Cerebellar nuclear complex (tissue), 1 donor: ENCODE results near the gene LYSMD1.
"Not testable (repeated sequence)": the region's sequence is repeated elsewhere in the genome, so short reads cannot be mapped to it uniquely, and the experiment has no call there.

ENCODE experiments used
- DNase-seq, 2 experiments: peaks; one replicate each; lab custom pipeline; 2025; lab: John Stamatoyannopoulos, UW

The LYSMD1 gene, protein sequence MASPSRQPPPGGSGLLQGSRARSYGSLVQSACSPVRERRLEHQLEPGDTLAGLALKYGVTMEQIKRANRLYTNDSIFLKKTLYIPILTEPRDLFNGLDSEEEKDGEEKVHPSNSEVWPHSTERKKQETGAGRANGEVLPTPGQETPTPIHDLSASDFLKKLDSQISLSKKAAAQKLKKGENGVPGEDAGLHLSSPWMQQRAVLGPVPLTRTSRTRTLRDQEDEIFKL

DNA sequence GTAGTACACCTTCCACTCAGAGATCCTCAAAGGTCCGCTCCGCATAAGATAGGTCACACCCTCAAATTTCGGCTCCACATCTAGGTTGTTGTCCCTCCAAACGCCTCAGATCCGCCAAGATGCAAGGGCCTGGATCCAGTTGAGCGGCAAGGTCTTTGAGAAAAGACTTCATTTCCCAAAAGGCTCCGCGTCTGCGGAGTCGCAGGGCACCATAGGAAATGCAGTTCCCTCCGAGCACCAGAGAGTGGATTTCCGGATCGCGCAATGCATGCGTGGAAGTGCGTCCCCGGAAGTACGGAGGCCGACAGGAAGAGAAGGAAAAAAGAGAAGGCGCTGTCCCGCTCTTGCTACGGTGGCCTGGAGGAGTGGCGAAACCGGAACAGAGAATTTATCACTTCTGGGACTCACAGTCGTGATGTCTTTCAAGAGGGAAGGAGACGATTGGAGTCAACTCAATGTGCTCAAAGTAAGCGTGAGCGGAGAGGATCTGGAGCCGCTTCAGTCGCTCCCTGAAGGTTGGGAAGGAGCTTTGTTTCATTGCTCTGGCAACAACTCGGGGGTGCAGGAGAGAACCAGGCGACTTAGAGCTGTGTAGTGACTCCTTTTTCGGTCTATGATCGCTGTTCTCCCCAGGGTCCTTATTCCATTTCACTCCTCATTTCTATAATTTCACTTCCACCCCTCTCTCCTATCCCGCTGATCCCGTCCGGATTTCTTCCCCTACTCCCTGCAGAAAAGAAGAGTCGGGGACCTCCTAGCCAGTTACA is at the start of gene LYSMD1, which contains the start of gene SCNM1:
TSS of gene LYSMD1 (minus strand) at position 165 of the 767 bp plus-strand sequence. CDS start 644 bp downstream, outside the sequence.
TSS of gene SCNM1 (plus strand) at position 407 of the 767 bp plus-strand sequence. CDS start at position 416, 9 bp downstream.
- peak; percentile 53 to 89 for DNase-seq

DNA sequence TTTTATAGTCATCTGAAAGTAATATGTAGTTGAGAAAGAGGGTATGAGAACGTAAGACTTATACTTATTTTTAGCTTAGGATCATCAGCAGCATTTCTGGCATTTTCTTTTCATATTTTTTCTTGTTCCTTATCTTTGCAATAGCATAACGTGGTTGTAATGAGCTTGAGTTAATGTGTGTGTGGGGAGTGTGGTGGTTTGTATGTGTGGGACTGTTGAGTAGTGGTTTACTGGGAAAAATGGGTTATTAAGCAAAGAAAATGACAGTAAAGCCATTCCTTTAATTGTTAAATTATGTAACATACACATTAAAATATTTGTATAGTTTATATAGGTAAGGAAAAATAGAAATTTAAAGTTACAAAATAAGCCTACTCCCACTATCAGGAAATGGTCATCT is 47.9 kb upstream of the LYSMD1 start:
- DNase-seq: no peak

DNA sequence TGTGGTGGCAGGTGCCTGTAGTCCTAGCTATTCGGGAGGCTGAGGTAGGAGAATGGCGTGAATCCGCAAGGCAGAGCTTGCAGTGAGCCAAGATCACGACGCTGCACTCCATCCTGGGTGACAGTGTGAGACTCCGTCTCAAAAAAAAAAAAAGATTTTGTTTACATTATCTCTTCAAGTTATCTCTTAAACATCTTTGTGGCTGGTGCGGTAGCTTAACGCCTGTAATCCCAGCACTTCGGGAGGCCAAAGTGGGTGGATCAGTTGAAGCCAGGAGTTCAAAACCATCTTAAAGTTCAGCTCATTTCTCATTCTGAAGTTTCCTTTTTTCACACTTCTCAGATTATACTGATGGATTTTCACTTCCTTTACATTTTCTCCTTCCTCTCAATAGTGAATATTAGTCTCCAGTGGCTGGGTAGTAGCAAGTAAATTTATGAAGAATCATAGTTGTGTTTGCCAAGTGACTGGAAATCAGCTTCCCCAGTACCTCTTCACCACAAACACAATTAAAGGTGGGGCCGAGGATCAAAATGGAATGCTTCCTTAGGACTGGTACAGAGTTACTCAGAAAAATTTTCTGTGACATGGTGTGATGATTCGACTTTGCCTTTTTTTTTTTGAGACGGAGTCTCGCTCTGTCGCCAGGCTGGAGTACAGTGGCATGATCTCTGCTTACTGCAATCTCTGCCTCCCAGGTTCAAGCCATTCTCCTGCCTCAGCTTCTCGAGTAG is 46.4 kb upstream of the LYSMD1 start:
- DNase-seq: no peak

DNA sequence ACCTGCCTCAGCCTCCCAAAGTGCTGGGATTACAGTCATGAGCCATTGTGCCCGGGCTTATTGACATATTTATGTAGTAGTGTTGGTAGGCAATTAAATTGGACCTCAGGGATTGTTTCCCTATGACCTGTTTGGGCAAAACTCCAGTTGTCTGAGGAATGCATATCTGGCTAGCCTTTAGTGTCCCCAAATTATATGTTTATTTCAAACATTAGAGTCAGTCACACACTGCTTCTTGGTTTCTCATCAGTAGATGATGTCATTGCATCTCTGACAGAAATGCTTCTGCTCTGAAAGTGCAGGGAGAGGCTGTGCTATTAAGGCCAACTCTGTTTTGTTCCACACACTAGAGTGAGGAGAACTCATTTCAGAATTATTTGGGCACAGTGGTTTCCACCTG is 45.1 kb upstream of the LYSMD1 start:
- DNase-seq: no peak

DNA sequence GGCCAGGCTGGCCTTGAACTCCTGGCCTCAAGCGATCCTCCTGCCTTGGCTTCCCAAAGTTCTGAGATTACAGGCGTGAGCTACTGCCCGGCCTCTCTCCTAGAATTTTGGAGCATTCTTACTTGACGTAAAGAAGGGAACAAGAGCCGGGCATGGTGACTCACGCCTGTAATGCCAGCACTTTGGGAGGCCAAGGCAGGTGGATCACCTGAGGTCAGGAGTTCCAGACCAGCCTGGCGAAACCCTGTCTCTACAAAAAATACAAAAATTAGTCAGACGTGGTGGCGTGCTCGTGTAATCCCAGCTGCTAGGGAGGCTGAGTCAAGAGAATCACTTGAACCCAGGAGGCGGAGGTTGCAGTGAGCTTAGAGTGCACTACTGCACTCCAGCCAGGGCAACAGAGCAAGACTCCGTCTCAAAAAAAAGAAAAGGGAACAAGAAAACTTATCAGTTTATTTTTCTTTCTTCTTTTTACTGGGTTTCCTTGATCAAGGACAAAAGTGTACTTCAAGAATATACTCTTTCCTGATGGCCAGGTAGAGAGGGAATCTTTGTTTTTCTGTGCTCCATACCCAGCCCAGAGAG is 39.8 kb upstream of the LYSMD1 start:
- DNase-seq: not testable (repeated sequence)

DNA sequence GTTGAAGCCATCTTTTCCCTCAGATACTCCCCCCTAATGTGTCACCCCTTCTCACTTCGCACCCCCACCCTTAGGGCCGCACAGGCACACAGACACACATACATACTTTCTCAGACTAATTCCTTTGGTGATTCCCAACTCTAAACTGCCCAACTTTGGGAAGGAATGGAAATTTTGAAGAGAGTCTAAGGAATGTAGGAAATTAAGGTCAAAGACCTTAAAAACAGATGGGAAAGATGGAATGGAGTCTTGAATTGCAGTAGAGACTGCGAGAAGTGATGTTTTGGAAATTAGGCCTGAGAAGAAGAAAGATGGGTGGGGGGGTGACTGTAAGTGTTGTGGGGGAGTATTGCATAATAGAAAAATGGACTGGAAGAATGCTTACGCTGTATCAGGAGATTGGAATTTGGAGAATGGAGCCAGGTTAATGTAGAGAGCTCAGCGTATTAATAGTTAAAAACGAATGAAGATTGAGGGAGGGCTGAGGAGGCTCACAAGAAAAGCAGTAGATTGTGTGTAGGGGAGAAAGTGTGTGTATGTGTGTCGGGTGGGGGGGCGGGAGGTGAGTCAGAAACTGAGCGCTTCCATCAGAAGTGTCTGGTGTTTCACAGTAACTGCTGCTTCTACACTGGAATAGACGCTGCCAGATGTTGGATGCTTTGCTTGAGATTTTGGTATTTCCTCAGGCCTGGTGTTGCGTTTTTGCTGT is 34.3 kb upstream of the LYSMD1 start:
- no peak for DNase-seq

DNA sequence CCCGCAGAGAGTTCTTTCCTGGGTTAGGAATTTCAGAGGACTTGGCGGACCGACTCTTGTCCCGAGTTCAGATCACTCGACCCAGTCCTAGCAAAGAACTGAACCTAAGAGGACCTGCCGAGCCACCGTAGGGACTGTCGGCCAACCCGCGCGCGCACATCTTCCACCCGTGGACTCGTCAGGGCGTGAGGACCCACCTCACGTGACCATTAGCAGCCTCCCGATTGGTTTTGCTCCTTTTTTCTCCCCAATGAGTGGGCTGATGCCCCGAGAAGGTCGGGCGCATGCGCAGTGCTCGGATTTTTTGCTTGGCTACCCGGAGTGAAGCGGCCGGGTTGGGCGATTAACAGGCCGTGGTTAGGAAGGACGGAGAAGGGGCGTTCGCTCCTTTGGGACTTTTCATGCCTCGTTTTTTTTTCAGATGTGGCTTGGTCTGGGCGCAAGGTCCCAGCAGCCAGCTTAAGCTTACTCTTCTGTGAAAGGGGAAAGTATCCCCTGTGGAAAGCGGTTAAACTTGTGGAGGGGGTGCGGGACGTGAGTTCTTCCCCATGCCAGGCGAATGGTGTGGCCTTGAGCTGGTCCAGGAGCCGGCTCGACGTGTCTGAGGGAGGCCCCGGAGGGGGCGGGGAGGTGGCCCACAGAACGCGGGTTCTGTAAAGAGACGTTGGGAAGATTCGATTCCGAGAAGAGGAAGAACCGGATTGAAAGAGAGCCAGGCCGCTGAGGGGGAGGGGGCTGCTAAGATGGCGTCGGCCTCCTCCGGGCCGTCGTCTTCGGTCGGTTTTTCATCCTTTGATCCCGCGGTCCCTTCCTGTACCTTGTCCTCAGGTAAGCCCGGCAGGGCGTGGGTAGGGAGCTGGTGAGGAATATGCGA is 32.8 kb upstream of the LYSMD1 start, which contains the start of gene PIP5K1A:
TSS of gene PIP5K1A (plus strand) at position 299 of the 874 bp plus-strand sequence. CDS start at position 744, 445 bp downstream.
- peak; percentile 58 to 91 for DNase-seq

DNA sequence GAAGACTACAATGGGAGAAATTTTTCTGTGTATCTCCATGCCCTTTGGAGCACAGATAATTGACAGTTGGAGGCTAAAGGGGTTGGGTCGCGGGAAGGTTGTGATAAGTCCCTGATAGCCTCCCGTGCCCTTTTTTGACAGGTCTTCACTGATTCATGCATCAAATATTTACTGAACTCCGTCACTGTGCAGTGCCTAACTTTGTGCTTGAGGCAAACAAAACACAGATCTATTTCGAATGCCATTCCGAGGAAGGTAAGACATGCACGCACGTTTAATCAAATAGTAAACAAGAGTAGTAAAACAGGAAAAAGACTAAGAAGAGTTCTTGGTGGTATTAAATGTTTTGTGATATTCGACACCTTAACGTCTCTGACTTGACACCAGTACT is 32.2 kb upstream of the LYSMD1 start:
- DNase-seq: no peak

DNA sequence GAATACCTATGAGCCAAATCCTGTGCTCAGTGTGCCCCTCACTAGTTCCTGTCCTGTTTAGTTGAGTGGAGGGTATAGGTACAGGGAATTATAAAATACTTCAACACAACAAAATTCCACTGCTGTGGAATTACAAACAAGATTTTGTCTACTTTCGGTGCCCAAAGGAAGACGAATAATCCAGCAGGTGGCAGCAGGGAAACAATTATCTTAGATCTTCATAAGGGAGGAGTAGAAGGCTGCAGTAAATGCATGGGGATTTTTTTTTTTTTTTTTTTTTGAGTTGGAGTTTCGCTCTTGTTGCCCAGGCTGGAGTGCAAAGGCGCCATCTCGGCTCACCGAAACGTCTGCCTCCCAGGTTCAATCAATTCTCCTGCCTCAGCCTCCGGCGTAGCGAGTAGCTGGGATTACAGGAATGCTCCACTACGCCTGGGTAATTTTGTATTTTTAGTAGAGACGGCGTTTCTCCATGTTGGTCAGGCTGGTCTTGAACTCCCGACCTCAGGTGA is 30.6 kb upstream of the LYSMD1 start:
- DNase-seq: peak; percentile 10 to 70

DNA sequence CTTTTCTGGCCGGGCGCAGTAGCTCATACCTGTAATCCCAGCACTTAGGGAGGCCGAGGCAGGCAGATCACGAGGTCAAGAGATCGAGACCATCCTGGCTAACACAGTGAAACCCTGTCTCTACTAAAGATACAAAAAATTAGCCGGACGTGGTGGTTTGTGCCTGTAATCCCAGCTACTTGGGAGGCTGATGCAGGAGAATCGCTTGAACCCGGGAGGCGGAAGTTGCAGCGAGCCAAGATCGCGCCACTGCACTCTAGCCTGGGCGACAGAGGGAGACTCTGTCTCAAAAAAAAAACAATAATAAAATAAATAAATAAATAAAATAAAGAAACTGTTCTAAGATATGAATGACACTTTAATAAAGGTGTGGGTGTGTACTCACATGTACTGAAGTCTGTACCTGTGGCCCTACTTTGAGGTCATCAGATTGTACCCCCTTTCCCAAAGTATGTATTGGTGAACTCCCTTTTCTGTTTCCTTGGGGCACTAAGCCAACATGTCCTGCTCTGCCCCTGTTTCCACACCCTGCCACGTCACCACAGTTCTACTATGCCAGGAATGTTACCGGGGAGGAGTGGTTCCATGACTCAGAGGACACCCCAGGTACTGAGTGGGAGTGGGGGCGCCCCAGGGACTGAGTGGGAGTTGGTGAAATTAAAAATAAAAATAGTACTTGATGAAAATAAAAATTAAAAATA is 29.3 kb upstream of the LYSMD1 start:
- not testable (repeated sequence) for DNase-seq

DNA sequence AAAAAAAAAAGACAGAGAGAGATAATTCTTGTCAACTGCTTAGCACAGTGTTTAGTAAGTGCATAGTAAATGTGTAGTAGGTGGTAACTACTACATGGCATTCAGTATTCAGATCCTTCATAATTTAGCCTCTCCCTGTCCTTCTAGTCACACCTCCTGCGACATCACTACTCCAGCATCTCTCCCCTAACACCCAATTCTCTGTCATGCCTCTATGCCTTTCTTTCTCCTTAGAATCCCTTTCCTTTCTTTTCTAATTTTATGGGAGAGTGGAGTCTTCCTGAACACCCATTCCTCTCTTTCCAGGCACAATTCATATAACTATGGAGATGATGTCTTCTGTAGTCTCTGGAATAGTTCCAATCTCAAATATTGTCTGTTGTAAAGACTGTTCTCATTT is 28.2 kb upstream of the LYSMD1 start:
- DNase-seq: no peak

DNA sequence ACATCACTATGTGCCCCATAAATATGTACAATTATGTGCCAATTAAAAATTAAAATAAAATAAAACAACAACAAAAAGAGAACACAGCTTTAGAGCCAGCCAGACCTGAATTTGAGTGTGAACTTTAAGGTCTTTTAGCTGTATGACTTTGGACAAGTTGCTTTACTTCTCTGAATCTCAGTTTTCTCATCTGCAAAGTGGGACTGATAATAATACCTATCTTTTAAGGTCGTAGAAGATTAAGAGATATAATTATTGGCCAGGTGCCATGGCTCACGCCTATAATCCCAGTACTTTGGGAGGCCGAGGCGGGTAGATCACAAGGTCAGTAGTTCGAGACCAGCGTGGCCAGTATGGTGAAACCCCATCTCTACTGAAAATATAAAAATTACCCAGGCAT is 27.6 kb upstream of the LYSMD1 start:
- DNase-seq: no peak

DNA sequence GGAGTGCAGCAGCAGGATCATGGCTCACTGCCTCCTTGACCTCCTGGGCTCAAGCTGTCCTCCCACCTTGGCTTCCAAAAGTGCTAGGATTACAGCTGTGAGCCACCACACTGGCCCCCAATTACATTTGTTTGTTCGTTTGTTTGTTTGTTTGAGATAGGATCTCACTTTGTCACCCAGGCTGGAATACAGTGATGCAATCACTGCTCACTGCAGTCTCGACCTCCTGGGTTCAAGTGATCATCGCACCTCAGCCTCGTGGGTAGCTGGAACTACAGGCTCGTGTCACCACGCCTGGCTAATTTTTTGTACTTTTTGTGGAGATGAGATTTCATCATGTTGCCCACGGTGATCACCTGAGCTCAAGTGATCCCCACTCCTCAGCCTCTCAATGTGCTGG is 26.3 kb upstream of the LYSMD1 start:
- no peak for DNase-seq

DNA sequence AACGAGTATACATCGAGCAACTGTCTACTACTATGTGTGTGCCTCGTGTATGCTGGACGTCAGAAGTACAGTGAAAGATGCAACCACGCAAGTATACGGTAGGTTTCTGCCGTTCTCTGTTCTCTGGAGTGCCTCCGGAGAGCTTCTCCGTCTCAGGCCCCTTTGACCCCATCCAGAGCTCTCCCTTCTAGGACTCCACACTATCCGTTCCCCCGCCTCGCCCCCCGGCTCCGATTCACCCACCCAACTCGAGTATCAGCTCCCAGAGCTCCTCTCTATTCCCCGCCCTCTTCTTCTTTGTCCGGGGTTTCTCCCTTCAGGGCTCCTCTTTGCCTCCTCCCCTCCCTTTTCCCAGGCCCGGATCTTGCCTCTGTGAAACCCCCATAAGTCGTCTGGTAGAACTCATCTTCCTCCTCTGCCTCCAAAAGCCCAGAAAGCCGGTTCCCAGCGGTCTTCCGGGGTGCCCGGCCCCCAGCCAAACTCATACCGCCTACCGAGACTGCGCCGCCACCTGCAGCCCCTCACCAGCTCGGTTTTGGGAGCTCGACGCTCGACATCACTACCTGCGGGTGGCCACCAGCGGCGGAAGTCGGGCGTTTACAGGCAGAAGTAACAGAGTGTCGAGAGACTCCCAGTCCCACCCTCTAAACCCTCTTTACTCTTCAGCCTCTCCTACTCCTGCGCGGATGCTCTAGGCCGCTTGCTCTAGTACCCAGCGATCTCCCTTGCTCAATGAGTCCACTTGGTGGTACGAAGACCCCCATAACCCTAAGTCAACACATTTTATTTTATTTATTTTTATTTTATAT is 24.1 kb upstream of the LYSMD1 start, which contains the start of gene VPS72:
TSS of gene VPS72 (minus strand) at position 561 of the 809 bp plus-strand sequence. CDS start at position 485, 76 bp downstream.
- DNase-seq: peak; percentile 35 to 42

DNA sequence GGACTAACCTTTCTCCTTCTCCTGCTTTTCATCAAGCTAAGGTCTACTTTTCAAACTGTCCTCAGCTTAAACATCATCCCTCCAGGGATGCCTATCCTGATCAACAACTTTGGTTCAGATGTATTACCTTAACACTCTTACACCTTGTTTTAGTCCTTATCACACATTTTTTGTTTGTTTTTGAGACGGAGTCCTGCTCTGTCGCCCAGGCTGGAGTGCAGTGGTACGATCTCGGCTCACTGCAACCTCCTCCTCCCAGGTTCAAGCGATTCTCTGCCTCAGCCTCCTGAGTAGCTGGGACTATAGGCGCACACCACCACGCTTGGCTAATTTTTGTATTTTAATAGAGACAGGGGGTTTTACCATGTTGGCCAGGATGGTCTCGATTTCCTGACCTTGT is 23.0 kb upstream of the LYSMD1 start:
- DNase-seq: not testable (repeated sequence)

DNA sequence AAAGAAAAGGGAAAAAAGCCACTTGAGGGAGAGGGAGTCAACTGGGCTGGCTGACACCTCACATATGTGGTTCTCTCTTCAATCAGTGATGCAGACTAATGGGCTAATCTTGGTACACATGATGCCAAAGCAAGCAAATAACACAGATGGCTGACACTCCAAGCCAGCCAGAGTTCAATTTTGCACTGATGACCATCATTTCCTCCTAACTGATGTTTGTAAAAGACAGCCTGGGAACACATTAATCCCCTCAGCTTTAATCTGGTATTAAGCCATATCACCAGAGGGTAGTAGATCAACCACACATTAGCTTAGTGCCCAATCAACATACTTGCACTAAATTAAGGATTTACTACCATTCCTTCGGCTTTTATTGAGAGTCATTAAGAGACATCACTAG is 21.5 kb upstream of the LYSMD1 start:
- DNase-seq: no peak

DNA sequence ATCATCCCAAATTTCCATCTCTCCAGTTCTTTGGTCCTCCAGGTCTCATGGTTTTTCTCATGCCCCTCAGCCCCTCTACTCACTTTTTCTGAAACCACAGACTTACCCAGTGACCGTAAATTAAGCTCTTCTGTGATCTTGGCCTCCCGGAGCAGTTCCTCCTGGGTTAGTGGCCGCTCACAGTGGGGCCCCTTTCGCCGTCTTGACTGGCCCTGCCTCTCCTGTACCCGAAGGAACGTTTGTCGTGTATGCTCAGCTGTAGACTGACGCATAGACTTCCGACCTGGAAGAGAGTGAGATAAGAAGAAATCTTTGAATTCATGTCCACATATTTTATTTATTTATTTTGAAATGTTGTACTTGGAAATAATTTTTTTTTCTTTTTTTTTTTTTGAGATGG is 18.5 kb upstream of the LYSMD1 start:
- DNase-seq: no peak

DNA sequence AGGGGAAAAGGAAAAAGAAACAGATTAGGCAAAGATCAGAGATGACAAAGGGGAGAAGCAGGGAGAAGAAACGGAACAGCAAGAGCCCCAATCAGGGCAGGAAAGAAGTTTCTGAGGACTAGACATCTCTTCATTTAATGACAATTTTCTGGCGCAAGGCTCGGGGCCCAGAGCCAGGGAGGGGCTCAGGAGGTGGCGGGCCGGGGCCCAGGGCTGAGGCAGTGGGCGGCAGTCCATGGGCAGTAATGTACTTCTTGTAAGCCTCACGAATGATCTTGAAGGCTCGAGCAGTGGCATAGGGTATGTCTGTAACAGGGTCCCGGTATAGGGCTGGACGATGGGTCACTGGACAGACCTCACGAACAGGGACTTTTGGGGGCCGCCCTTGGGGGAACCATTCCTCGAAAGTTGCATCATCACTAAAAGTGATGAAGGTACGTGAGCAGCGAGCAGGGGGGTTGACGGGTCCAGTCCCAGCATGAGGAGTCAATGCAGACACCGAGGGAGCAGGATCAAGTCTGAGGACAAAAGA is 10.9 kb upstream of the LYSMD1 start:
- no peak for DNase-seq
